Measurements from ENCODE around the gene VTI1A. TPM values are rescaled to one million over a fixed set of nuclear protein-coding genes. Genes with fewer than 3 reads are reported as not detected.

The VTI1A gene
- total and polyA plus RNA-seq, 2 experiments from 2014 or later, result 26.8 to 31.0 TPM

DNA sequence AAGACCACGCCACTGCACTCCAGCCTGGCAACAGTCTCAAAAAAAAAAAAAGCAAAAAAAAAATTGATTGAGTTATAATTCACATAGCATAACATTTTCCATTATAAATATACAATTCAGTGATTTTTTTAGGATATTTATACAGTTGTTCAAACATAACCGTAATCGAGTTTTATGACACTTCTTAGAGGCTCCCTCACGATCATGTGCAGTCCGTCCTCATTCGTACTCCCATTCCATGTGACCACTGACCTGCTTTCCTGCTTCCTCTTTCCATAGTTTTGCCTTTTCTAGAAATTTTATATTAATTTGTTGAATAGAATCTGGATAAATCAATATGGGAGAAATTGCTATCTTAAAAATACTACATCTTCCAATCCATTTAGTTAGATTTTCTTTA is 45.7 kb downstream of the VTI1A start:
- Mint-ChIP-seq H3K36me3 (ENCODE audit: low read depth) (no peaks in the 10 kb centered on the region), H3K4me3 (no peak overlapping the region), H3K4me1 (peaks cover 14% of the 10 kb centered on the region; the same call in 2 of the 3 replicates), H3K27me3 (ENCODE audit: insufficient read depth, low read depth, poor library complexity) (no peaks in the 10 kb centered on the region), H3K27ac (no peak overlapping the region), H3K9me3 (no peaks in the 10 kb centered on the region)
- Histone ChIP-seq H3K79me2 (replicated peaks; ENCODE audit: insufficient read depth) (0 out of 2 replicates have a peak, but pooled peaks cover 11% of the 10 kb centered on the region), H3K27me3 (ENCODE audit: insufficient read depth) (no peaks in the 10 kb centered on the region), H3K36me3 (ENCODE audit: insufficient read depth) (no peaks in the 10 kb centered on the region), H3K4me3 (no peak overlapping the region), H4K20me1 (replicated peaks; ENCODE audit: insufficient read depth) (no peaks in the 10 kb centered on the region), H2AFZ (no peak overlapping the region), H3K4me2 (no peak overlapping the region), H3K27ac (ENCODE audit: low read depth) (no peak overlapping the region), H3K9me2 (ENCODE audit: insufficient read depth) (no peaks in the 10 kb centered on the region), H3F3A (replicated peaks; ENCODE audit: low read depth) (no peaks in the 10 kb centered on the region), H3K4me1 (ENCODE audit: insufficient read depth) (peaks cover 10% of the 10 kb centered on the region; the same call in 1 of the 2 replicates)
- TF ChIP-seq ZNF331 (CRISPR knock-in tag; IDR thresholded peaks at IDR 0.05; ENCODE audit: low read depth) (no peak), JUNB (IDR thresholded peaks at IDR 0.05; ENCODE audit: unreplicated experiment) (no peak), ZNF114 (CRISPR knock-in tag; IDR thresholded peaks at IDR 0.05) (no peak), EZH2 (IDR thresholded peaks at IDR 0.05; ENCODE audit: low read depth, unreplicated experiment) (no peak), EZH2phosphoT487 (IDR thresholded peaks at IDR 0.05; ENCODE audit: unreplicated experiment) (no peak), STAT1 (IDR thresholded peaks at IDR 0.05; ENCODE audit: unreplicated experiment) (no peak), CTCF (conservative IDR thresholded peaks at IDR 0.05; ENCODE audit: low read depth in 2 of 2) (no peak), CREB1 (CRISPR knock-in tag; IDR thresholded peaks at IDR 0.05; ENCODE audit: low read depth) (no peak), POLR2AphosphoS5 (IDR thresholded peaks at IDR 0.05; ENCODE audit: low read depth) (no peak), REST (IDR thresholded peaks at IDR 0.05; ENCODE audit: unreplicated experiment) (no peak), NANOG (IDR thresholded peaks at IDR 0.05; ENCODE audit: borderline replicate concordance) (no peak)
- TF ChIP-seq, protein P1, sequence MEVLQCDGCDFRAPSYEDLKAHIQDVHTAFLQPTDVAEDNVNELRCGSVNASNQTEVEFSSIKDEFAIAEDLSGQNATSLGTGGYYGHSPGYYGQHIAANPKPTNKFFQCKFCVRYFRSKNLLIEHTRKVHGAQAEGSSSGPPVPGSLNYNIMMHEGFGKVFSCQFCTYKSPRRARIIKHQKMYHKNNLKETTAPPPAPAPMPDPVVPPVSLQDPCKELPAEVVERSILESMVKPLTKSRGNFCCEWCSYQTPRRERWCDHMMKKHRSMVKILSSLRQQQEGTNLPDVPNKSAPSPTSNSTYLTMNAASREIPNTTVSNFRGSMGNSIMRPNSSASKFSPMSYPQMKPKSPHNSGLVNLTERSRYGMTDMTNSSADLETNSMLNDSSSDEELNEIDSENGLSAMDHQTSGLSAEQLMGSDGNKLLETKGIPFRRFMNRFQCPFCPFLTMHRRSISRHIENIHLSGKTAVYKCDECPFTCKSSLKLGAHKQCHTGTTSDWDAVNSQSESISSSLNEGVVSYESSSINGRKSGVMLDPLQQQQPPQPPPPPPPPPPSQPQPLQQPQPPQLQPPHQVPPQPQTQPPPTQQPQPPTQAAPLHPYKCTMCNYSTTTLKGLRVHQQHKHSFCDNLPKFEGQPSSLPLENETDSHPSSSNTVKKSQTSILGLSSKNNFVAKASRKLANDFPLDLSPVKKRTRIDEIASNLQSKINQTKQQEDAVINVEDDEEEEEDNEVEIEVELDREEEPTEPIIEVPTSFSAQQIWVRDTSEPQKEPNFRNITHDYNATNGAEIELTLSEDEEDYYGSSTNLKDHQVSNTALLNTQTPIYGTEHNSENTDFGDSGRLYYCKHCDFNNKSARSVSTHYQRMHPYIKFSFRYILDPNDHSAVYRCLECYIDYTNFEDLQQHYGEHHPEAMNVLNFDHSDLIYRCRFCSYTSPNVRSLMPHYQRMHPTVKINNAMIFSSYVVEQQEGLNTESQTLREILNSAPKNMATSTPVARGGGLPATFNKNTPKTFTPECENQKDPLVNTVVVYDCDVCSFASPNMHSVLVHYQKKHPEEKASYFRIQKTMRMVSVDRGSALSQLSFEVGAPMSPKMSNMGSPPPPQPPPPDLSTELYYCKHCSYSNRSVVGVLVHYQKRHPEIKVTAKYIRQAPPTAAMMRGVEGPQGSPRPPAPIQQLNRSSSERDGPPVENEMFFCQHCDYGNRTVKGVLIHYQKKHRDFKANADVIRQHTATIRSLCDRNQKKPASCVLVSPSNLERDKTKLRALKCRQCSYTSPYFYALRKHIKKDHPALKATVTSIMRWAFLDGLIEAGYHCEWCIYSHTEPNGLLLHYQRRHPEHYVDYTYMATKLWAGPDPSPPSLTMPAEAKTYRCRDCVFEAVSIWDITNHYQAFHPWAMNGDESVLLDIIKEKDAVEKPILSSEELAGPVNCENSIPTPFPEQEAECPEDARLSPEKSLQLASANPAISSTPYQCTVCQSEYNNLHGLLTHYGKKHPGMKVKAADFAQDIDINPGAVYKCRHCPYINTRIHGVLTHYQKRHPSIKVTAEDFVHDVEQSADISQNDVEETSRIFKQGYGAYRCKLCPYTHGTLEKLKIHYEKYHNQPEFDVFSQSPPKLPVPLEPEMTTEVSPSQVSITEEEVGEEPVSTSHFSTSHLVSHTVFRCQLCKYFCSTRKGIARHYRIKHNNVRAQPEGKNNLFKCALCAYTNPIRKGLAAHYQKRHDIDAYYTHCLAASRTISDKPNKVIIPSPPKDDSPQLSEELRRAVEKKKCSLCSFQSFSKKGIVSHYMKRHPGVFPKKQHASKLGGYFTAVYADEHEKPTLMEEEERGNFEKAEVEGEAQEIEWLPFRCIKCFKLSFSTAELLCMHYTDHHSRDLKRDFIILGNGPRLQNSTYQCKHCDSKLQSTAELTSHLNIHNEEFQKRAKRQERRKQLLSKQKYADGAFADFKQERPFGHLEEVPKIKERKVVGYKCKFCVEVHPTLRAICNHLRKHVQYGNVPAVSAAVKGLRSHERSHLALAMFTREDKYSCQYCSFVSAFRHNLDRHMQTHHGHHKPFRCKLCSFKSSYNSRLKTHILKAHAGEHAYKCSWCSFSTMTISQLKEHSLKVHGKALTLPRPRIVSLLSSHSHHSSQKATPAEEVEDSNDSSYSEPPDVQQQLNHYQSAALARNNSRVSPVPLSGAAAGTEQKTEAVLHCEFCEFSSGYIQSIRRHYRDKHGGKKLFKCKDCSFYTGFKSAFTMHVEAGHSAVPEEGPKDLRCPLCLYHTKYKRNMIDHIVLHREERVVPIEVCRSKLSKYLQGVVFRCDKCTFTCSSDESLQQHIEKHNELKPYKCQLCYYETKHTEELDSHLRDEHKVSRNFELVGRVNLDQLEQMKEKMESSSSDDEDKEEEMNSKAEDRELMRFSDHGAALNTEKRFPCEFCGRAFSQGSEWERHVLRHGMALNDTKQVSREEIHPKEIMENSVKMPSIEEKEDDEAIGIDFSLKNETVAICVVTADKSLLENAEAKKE (CRISPR knock-in tag; IDR thresholded peaks at IDR 0.05), result no peak
- TF ChIP-seq, protein P2, sequence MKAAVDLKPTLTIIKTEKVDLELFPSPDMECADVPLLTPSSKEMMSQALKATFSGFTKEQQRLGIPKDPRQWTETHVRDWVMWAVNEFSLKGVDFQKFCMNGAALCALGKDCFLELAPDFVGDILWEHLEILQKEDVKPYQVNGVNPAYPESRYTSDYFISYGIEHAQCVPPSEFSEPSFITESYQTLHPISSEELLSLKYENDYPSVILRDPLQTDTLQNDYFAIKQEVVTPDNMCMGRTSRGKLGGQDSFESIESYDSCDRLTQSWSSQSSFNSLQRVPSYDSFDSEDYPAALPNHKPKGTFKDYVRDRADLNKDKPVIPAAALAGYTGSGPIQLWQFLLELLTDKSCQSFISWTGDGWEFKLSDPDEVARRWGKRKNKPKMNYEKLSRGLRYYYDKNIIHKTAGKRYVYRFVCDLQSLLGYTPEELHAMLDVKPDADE (IDR thresholded peaks at IDR 0.05), result no peak
- no peak for DNase-seq (ENCODE audit: low spot score)
- no peak for ATAC-seq
